CD8-positive, alpha-beta memory T cell (primary cell): ENCODE results near the gene ZAP70. TPM values are rescaled to one million over a fixed set of nuclear protein-coding genes. Genes with fewer than 3 reads are reported as not detected.

ENCODE experiments used
- CTCF ChIA-PET: fragments of 350-600 bp; sonication (Branson Sonifier 250); formaldehyde crosslinking; loops from one replicate; lab custom pipeline; 2021; ENCODE audit warnings: antibody characterized with exemption; lab: Charles Lee
- POLR2A ChIA-PET: fragments of 350-600 bp; sonication (Branson Sonifier 250); formaldehyde crosslinking; loops from one replicate; lab custom pipeline; 2021; ENCODE audit warnings: antibody characterized with exemption; lab: Charles Lee
- DNase-seq, 5 donors: peaks; one replicate each; pipeline versions ENCODE4 v3.0.0 to v3.0.0-alpha.2; 2020 to 2022; ENCODE audit warnings: mixed read lengths in 1 of 5
- H3K27ac ChIP-seq: one replicate; pipeline ENCODE4 v1.7.0; 2013; ENCODE audit warnings: low read depth, mild to moderate bottlenecking, low read length, moderate library complexity
- H3K27me3 ChIP-seq: 2 replicates; pipeline ENCODE4 v1.7.0; 2013; ENCODE audit warnings: low read length, mild to moderate bottlenecking; ENCODE audit not compliant: insufficient read depth, poor library complexity, severe bottlenecking
- H3K36me3 ChIP-seq: 2 replicates; pipeline ENCODE4 v1.7.0; 2013; ENCODE audit warnings: mild to moderate bottlenecking, low read length, moderate library complexity; ENCODE audit not compliant: insufficient read depth
- H3K4me1 ChIP-seq: 2 replicates; pipeline ENCODE4 v1.7.0; 2013; ENCODE audit warnings: mild to moderate bottlenecking, low read length, moderate library complexity; ENCODE audit not compliant: insufficient read depth
- H3K4me3 ChIP-seq: 2 replicates; pipeline ENCODE4 v1.7.0; 2013; ENCODE audit warnings: mild to moderate bottlenecking, low read length
- H3K9me3 ChIP-seq: 2 replicates; pipeline ENCODE4 v1.7.0; 2013; ENCODE audit warnings: mild to moderate bottlenecking, low read length
- H3K27ac Mint-ChIP-seq, 8 donors: one replicate each; pipeline ENCODE4 v1.8.0; 2020 to 2021; ENCODE audit warnings: mixed read lengths in 8 of 8, mild to moderate bottlenecking in 6 of 8, inconsistent platforms in 3 of 8, moderate library complexity in 3 of 8
- H3K27me3 Mint-ChIP-seq, 2 donors: one replicate each; pipeline ENCODE4 v1.8.0; 2020 to 2021; ENCODE audit warnings: mixed read lengths in 2 of 2, mild to moderate bottlenecking in 1 of 2, moderate library complexity in 1 of 2
- H3K36me3 Mint-ChIP-seq, 3 donors: one replicate each; pipeline ENCODE4 v1.8.0; 2020 to 2021; ENCODE audit warnings: mixed read lengths in 3 of 3, inconsistent platforms in 1 of 3, mild to moderate bottlenecking in 1 of 3
- H3K4me1 Mint-ChIP-seq, 3 donors: one replicate each; pipeline ENCODE4 v1.8.0; 2020 to 2021; ENCODE audit warnings: mixed read lengths in 3 of 3, inconsistent platforms in 1 of 3, mild to moderate bottlenecking in 1 of 3
- H3K4me3 Mint-ChIP-seq, 7 donors: one replicate each; pipeline ENCODE4 v1.8.0; 2020 to 2021; ENCODE audit warnings: mixed read lengths in 7 of 7, mild to moderate bottlenecking in 6 of 7, moderate library complexity in 4 of 7, inconsistent platforms in 2 of 7
- H3K9me3 Mint-ChIP-seq, 5 donors: one replicate each; pipeline ENCODE4 v1.8.0; 2020 to 2022; ENCODE audit warnings: mixed read lengths in 5 of 5, mild to moderate bottlenecking in 3 of 5, moderate library complexity in 2 of 5, inconsistent platforms in 1 of 5
- polyA plus RNA-seq: library from polyadenylated mRNA; unstranded; fragments of 300-500 nt; fragmentation: Illumina TruSeq; gene quantifications from one replicate; pipeline ENCODE4 v1.2.3, GENCODE V29; 2021
- total RNA-seq, 2 experiments: library from RNA; stranded (reverse); gene quantifications; one replicate each; pipeline ENCODE4 v1.2.3, GENCODE V29; 2021

Gene ZAP70
- total and polyA plus RNA-seq, 3 experiments from 2014 or later, result 180 to 197 (median 184) TPM

- peaks cover 10 to 51% (median 20%) of the 10 kb centered on the region in 3 donors for H3K36me3 Mint-ChIP-seq
- ChIA-PET POLR2A (interaction anchor here (0.8 to 2.4 kb wide), 6 partner anchors 16 to 77 kb away, joined by 3 to 13 read pairs (median 3); partner anchors contain the start of gene ZAP70), CTCF (interaction anchor here (2.0 to 14.9 kb wide), 7 partner anchors 9 to 44 kb away, joined by 8 to 301 read pairs (median 16); partner anchors contain the start of gene ZAP70)
- H3K4me3 ChIP-seq, result peak overlapping the region; percentile 4
- no peaks in the 10 kb centered on the region for H3K9me3 ChIP-seq
- DNase-seq, result peak in 1 of 5 donors; percentile 3
- peak overlapping the region; percentile 76 to 98 (median 90) for H3K27ac Mint-ChIP-seq
- H3K4me3 Mint-ChIP-seq, result peak overlapping the region; percentile 7 to 89 (median 57)
- H3K27me3 Mint-ChIP-seq, result peaks cover 0 to 3% of the 10 kb centered on the region in 2 donors
- no peaks in the 10 kb centered on the region for H3K27me3 ChIP-seq
- peaks cover 66 to 81% (median 80%) of the 10 kb centered on the region in 3 donors for H3K4me1 Mint-ChIP-seq
- H3K36me3 ChIP-seq, result peaks cover 30% of the 10 kb centered on the region
- peaks cover 58% of the 10 kb centered on the region for H3K4me1 ChIP-seq
- H3K9me3 Mint-ChIP-seq, result no peaks in the 10 kb centered on the region
- H3K27ac ChIP-seq, result peak overlapping the region; percentile 40
Measured at GRCh38 chr2:97741686-97742085, 28.3 kb downstream of the ZAP70 start.

DNA sequence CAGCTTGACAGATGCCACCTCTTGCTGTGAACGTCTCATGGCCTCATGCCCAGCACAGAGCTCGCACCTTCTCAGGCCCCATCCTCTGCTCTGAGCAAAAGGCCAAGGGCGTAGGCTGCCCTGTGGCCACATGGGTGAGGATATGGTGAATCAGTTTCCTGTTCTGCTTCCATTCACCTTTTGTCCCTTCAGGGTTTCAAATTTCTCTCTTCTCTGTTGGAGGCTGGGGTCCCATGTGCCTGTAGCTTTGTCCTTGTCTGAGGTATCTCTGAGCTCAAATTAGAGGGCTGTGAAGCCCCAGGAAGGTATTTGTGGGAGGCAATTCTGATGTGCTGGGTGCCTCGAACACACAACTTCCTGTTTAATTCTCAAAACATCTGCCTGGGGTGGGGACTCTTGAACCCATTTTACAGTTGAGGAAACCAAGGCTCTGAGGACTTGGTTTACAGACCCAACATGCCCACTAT is 29.0 kb downstream of the ZAP70 start:
- no peaks in the 10 kb centered on the region for H3K9me3 Mint-ChIP-seq
- peak in 3 of 5 donors; percentile 16 to 61 (median 44) for DNase-seq
- no peak overlapping the region for H3K27ac ChIP-seq
- H3K9me3 ChIP-seq, result no peaks in the 10 kb centered on the region
- peaks cover 10 to 43% (median 17%) of the 10 kb centered on the region in 3 donors for H3K36me3 Mint-ChIP-seq
- H3K27me3 ChIP-seq, result no peaks in the 10 kb centered on the region
- H3K4me3 Mint-ChIP-seq, result peak overlapping the region in 6 of 7 donors; percentile 53 to 89 (median 58)
- H3K36me3 ChIP-seq, result peaks cover 24% of the 10 kb centered on the region
- POLR2A ChIA-PET, result interaction anchor here (0.8 to 1.6 kb wide), 6 partner anchors 15 to 78 kb away, joined by 3 to 13 read pairs (median 3); partner anchors contain the start of gene ZAP70
- H3K4me1 Mint-ChIP-seq, result peaks cover 74 to 85% (median 83%) of the 10 kb centered on the region in 3 donors
- peak overlapping the region; percentile 76 to 98 (median 90) for H3K27ac Mint-ChIP-seq
- peaks cover 0 to 1% of the 10 kb centered on the region in 2 donors for H3K27me3 Mint-ChIP-seq
- peaks cover 65% of the 10 kb centered on the region for H3K4me1 ChIP-seq
- CTCF ChIA-PET, result interaction anchor here (0.6 to 14.9 kb wide), 7 partner anchors 13 to 92 kb away, joined by 3 to 301 read pairs (median 16); partner anchors contain the start of gene ZAP70
- no peak overlapping the region for H3K4me3 ChIP-seq

GRCh38 chr2:97743913-97744312 is 30.5 kb downstream of the ZAP70 start:
- no peak overlapping the region for H3K27ac ChIP-seq
- no peak overlapping the region for H3K4me3 ChIP-seq
- no peak for DNase-seq
- Mint-ChIP-seq H3K36me3 (peaks cover 2 to 29% (median 8%) of the 10 kb centered on the region in 3 donors), H3K27ac (peak overlapping the region in 7 of 8 donors; percentile 70 to 96 (median 84)), H3K4me1 (peaks cover 74 to 88% (median 87%) of the 10 kb centered on the region in 3 donors), H3K9me3 (no peaks in the 10 kb centered on the region), H3K27me3 (peaks cover 0 to 1% of the 10 kb centered on the region in 2 donors), H3K4me3 (peak overlapping the region in 6 of 7 donors; percentile 4 to 46 (median 28))
- no peaks in the 10 kb centered on the region for H3K9me3 ChIP-seq
- H3K27me3 ChIP-seq, result no peaks in the 10 kb centered on the region
- peaks cover 79% of the 10 kb centered on the region for H3K4me1 ChIP-seq
- H3K36me3 ChIP-seq, result peaks cover 9% of the 10 kb centered on the region
- CTCF ChIA-PET, result interaction anchor here (1.1 to 14.9 kb wide), 3 partner anchors 33 to 153 kb away, joined by 3 to 301 read pairs (median 29); partner anchors contain the start of gene ZAP70
- POLR2A ChIA-PET, result interaction anchor here (0.6 to 1.4 kb wide), 2 partner anchors 18 to 60 kb away, joined by 3 read pairs; no protein-coding TSS in a partner anchor

- CTCF ChIA-PET, result interaction anchor here (0.8 to 14.9 kb wide), 5 partner anchors 16 to 155 kb away, joined by 3 to 301 read pairs (median 4); partner anchors contain the start of gene ZAP70
- Histone ChIP-seq H3K27me3 (no peaks in the 10 kb centered on the region), H3K4me1 (peaks cover 74% of the 10 kb centered on the region), H3K27ac (peak overlapping the region; percentile 13), H3K36me3 (no peaks in the 10 kb centered on the region), H3K4me3 (no peak overlapping the region), H3K9me3 (no peaks in the 10 kb centered on the region)
- H3K27me3 Mint-ChIP-seq, result peaks cover 0 to 1% of the 10 kb centered on the region in 2 donors
- H3K36me3 Mint-ChIP-seq, result peaks cover 0 to 15% (median 5%) of the 10 kb centered on the region in 3 donors
- DNase-seq, result peak in 4 of 5 donors; percentile 29 to 78 (median 50)
- peak overlapping the region; percentile 57 to 93 (median 82) for H3K27ac Mint-ChIP-seq
- POLR2A ChIA-PET, result interaction anchor here (1.0 to 1.2 kb wide), 2 partner anchors 36 to 100 kb away, joined by 3 read pairs; partner anchors contain the start of gene COX5B
- no peaks in the 10 kb centered on the region for H3K9me3 Mint-ChIP-seq
- peaks cover 70 to 81% (median 79%) of the 10 kb centered on the region in 3 donors for H3K4me1 Mint-ChIP-seq
- peak overlapping the region; percentile 15 to 81 (median 74) for H3K4me3 Mint-ChIP-seq
Measured at GRCh38 chr2:97745474-97746174, 32.2 kb downstream of the ZAP70 start.

- H3K9me3 Mint-ChIP-seq, result no peaks in the 10 kb centered on the region
- H3K4me1 Mint-ChIP-seq, result peaks cover 55 to 64% (median 62%) of the 10 kb centered on the region in 3 donors
- H3K27me3 ChIP-seq, result no peaks in the 10 kb centered on the region
- H3K4me3 ChIP-seq, result no peak overlapping the region
- no peaks in the 10 kb centered on the region for H3K36me3 ChIP-seq
- no peaks in the 10 kb centered on the region for H3K9me3 ChIP-seq
- DNase-seq, result peak in 1 of 5 donors; percentile 20
- peak overlapping the region in 5 of 7 donors; percentile 1 to 39 (median 13) for H3K4me3 Mint-ChIP-seq
- CTCF ChIA-PET, result interaction anchor here (0.6 to 14.9 kb wide), 4 partner anchors 36 to 94 kb away, joined by 3 to 301 read pairs (median 52); partner anchors contain the start of gene ZAP70
- peaks cover 0 to 5% (median 3%) of the 10 kb centered on the region in 3 donors for H3K36me3 Mint-ChIP-seq
- peak overlapping the region; percentile 1 to 85 (median 44) for H3K27ac Mint-ChIP-seq
- H3K4me1 ChIP-seq, result peaks cover 60% of the 10 kb centered on the region
- H3K27ac ChIP-seq, result no peak overlapping the region
- H3K27me3 Mint-ChIP-seq, result no peaks in the 10 kb centered on the region
- POLR2A ChIA-PET, result interaction anchor here (1.4 kb wide), 1 partner anchor 47 kb away, joined by 4 read pairs; no protein-coding TSS in a partner anchor
Measured at GRCh38 chr2:97747285-97747684, 33.9 kb downstream of the ZAP70 start.

GRCh38 chr2:97747716-97748115 is 34.3 kb downstream of the ZAP70 start:
- Histone ChIP-seq H3K36me3 (no peaks in the 10 kb centered on the region), H3K9me3 (no peaks in the 10 kb centered on the region), H3K4me3 (no peak overlapping the region), H3K27me3 (no peaks in the 10 kb centered on the region), H3K4me1 (peaks cover 55% of the 10 kb centered on the region), H3K27ac (no peak overlapping the region)
- Mint-ChIP-seq H3K9me3 (no peaks in the 10 kb centered on the region), H3K4me1 (peaks cover 51 to 60% (median 58%) of the 10 kb centered on the region in 3 donors), H3K27me3 (no peaks in the 10 kb centered on the region), H3K4me3 (peak overlapping the region in 5 of 7 donors; percentile 1 to 39 (median 13)), H3K36me3 (peaks cover 0 to 5% (median 3%) of the 10 kb centered on the region in 3 donors), H3K27ac (peak overlapping the region; percentile 1 to 85 (median 44))
- ChIA-PET CTCF (interaction anchor here (0.6 to 14.9 kb wide), 11 partner anchors 8 to 94 kb away, joined by 3 to 301 read pairs (median 4); partner anchors contain the start of gene ZAP70), POLR2A (interaction anchor here (1.4 to 1.5 kb wide), 2 partner anchors 47 to 50 kb away, joined by 3 to 4 read pairs; no protein-coding TSS in a partner anchor)
- DNase-seq, result no peak

DNA sequence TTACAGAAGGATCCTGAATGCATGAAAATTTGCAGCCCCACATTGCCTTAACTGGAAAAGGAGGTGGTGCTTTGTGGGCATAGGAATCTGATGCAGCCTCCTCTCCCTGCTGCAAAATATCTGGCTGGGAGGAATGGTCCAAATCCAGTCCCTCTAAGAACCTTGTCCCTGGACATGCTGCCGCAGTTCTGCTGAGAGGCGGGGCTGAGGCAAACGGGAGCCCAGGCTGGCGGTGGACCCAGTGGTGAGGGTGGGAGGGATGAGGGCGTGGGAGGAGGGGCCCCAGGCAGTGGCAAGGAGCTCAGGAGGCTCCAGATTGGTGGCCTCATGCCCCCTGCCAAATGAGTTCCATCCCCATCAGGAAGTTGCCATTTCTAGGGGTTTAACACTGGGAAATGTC is 36.2 kb downstream of the ZAP70 start:
- CTCF ChIA-PET, result interaction anchor here (2.5 to 14.9 kb wide), 3 partner anchors 9 to 51 kb away, joined by 10 to 301 read pairs (median 100); partner anchors contain the start of gene ZAP70
- H3K4me3 Mint-ChIP-seq, result no peak overlapping the region
- no peaks in the 10 kb centered on the region for H3K9me3 Mint-ChIP-seq
- peaks cover 34 to 41% (median 39%) of the 10 kb centered on the region in 3 donors for H3K4me1 Mint-ChIP-seq
- H3K4me3 ChIP-seq, result no peak overlapping the region
- H3K9me3 ChIP-seq, result no peaks in the 10 kb centered on the region
- H3K27ac Mint-ChIP-seq, result no peak overlapping the region
- POLR2A ChIA-PET, result no interaction called here
- DNase-seq, result no peak
- peaks cover 0 to 6% (median 3%) of the 10 kb centered on the region in 3 donors for H3K36me3 Mint-ChIP-seq
- no peak overlapping the region for H3K27ac ChIP-seq
- H3K27me3 Mint-ChIP-seq, result no peaks in the 10 kb centered on the region
- peaks cover 39% of the 10 kb centered on the region for H3K4me1 ChIP-seq
- H3K27me3 ChIP-seq, result no peaks in the 10 kb centered on the region
- no peaks in the 10 kb centered on the region for H3K36me3 ChIP-seq
